HG03558 (cell line): Measurements from ENCODE around the gene DNAJB6.
"Not testable (repeated sequence)": the region's sequence is repeated elsewhere in the genome, so short reads cannot be mapped to it uniquely, and the experiment has no call there.

ENCODE experiments used
- ATAC-seq: cut with Tn5 transposase; IDR thresholded peaks from one replicate; pipeline ENCODE4 v1.9.1; 2021; ENCODE audit warnings: moderate number of reproducible peaks; ENCODE audit not compliant: unreplicated experiment; ENCODE audit errors: extremely low read depth

Gene DNAJB6

DNA sequence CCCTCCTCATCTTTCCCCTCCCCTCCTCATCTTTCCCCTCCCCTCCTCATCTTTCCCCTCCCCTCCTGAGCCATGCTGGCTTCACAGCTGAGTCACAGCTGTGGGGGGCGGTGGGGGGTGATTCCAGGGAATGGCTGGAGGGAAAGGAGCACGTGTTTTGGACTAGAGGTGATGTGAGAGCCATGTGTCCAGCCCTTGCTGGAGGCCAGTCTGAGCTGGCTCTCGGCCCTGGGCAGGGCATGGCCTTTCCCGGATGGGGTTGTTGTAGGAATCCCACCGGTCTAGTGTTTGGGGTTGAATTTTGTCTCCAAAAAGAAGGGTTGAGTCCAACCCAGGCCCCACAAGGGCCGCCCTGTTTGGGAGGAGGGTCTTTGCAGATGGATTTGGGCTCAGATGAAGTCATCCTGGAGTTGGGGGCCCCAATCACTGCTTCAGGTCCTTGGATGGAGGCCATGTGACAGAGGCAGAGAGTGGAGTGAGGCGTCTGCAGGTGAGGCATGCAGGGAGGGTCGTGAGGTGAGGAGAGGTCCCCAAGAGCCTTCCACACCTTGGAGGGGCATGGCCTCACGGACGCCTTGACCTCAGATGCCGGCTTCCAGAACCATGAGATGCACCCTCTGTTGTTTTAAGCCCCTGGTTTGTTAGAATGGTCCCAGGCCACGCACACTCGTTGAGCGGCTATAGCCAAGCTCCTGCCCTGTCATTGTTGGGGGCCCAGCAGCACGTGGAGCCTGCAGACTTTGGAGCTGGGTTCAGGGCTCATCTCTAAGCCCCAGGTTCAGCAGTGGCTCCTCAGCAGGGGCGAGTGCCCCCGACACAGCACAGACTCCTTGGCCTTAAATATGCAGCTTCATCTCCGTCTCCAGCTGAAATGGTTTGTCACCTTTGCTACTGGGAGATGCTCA lies 101.6 kb downstream of the DNAJB6 start:
- ATAC-seq = no peak

DNA sequence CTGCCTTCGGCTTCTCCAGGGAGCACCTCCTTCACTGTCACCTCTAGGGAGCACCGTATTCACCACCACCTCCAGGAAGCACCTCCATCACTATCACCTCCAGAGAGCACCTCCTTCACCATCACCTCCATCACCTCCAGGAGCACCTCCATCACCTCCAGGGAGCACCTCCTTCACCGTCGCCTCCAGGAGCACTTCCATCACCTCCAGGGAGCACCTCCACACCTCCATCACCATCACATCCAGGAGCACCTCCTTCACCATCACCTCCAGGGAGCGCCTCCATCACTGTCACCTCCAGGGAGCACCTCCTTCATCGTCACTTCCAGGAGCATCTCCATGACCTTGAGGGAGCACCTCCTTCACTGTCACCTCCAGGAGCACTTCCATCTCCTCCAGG lies 102.3 kb downstream of the DNAJB6 start:
- ATAC-seq = no peak

DNA sequence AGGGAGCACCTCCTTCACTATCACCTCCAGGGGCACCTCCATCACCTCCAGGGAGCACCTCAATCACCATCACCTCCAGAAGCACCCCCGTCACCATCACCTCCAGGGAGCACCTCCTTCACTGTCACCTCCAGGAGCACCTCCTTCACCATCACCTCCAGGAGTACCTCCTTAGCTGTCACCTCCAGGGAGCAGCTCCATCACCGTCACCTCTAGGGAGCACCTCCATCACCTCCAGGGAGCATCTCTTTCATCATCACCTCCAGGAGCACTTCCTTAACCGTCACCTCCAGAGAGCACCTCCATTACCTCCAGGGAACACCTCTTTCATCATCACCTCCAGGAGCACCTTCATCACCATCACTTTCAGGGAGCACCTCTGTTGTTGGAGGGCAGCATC lies 103.0 kb downstream of the DNAJB6 start:
- ATAC-seq = no peak

DNA sequence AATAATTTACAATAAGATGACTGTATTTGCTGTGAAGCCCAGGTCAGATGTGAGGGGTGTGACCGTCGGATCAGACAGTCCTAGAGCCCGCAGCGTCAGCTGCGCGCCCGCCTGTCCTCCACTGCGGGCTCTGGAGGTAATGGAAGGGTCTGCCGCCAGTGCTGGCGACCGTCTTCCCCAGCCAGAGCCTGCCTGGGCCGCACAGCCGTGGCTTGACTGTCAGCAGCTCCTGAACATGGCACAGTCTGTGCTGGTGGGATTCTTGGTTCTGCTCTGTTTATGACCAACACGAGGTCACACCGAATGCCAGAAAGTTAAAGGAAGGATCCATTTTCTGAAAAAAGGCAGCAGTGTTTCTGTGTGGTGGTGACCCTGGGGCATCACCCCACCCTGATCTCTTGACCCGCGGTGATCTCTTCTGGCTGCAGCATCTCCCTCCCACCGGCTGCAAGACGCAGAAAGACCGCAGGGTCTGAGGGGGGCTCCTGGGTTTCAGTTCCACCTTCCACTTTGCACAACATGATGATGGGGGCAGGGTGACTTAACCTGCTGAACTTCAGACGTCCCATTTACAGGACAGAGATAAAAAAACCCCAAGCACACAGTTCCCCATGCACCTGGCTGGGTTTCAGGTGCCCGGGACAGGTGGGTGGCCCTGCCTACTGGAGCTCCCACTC lies 103.7 kb downstream of the DNAJB6 start:
- no peak for ATAC-seq

DNA sequence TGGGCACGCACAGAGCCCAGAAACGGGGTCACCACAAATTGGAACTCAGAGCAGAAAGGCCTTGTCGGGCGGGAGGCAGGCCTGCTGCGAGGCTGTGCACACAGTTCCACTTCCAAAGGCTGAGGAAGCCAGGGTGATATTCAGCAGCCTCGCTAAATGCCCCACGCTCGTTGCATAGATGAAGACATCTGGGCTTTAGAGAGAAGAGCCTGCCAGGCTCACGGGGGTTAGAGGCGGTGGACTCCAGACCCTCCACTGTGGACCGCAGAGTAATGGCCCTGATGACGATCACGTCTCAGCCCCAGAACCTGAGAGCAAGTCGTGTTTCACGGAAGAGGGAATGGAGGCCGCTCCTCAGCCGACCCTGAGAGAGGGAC lies 104.2 kb downstream of the DNAJB6 start:
- ATAC-seq = no peak

DNA sequence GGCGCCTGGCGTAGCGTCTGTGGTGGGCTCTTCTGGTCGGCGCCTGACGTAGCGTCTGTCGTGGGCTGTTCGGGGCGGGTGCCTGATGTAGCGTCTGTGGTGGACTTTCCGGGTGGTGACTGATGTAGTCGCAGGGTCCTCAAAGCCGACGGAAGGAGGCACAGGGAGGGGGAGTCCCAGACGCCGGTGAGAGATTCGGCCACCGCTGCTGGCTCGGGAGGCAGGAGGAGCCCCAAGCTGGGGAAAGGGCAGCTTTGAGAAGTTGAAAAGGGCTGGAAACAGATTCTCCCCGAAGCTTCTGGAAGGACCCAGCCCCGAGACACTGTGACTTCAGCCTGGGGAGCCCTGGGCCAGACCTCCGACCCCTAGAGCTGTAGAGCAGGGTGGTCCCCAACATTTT lies 105.7 kb downstream of the DNAJB6 start:
- ATAC-seq = no peak

DNA sequence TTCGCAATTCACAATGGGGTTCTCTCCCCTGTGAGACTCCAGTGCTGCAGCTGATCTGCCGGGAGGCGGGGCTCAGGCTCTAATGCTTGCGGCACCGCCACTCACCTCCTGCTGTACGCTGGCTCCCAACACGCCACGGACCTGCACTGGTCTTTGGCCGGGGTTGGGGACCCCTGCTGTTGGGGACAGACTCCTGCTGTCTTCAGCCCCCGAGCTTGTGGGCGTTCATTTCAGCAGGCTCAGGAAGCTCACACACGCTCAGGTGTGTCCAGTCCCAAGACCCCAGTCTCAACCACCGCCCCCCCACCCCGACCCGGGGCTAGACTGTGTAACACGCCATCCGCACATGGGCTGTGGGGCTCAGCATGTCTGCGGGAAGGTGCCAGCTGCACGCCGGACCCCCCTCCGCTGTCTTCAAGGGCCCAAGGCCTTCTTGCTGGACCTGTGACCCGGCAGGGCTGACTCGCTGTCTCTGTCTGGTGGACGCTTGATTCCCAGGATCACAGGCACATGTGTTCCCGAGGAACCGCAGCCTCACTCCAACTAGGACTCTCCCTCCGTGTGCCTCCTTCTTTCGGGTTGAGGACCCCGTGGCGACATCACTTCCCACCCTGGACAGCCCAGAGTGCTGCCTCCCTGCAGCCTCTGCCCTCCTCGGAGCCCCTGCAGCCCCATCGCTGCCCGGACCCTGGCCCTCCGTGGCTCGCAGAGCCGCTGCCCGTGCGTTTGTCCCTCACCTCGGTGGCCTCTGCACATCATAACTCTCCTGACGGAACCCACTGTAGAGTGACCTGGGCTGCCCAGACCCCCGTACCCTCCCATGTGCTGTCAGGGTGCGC lies 106.4 kb downstream of the DNAJB6 start:
- no peak for ATAC-seq

DNA sequence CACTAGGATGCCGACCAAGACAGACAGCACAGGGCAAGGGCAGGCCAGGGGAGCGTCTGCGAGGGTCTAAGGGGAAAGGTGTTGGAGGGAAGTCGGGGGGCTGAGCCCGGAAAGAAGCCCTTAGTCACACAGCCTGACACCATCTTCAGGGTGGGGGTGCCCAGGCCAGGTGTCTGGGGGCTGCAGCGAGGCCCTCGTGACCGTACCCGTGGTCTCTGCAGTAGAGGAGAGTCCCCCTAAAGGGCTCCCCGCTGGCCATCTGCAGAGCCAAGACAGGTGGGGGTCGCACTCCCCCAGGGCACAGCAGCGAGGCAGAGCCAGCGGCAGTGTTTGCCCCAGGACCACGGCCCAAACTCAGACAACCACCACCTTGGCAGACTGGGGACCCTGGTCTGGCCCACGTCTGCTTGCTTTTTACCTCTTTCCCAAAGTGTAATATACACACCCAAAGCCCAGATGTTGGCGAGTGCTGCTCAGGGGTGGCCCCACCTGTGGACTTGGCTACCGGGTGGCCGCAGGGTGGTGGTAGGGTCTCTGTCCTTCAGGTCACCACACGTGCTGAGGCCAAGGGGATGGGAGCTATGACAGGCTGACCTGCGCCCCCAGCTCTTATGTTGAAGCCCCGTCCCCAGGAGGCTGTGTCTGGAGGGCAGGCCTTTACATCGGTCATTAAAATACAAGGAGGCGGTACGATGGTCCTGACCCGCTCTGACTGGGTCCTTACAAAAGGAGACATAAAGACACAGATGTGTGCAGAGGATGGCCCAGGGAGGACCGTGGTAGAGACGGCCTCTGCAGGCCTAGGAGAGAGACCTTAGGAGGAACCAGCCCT lies 107.4 kb downstream of the DNAJB6 start:
- no peak for ATAC-seq

DNA sequence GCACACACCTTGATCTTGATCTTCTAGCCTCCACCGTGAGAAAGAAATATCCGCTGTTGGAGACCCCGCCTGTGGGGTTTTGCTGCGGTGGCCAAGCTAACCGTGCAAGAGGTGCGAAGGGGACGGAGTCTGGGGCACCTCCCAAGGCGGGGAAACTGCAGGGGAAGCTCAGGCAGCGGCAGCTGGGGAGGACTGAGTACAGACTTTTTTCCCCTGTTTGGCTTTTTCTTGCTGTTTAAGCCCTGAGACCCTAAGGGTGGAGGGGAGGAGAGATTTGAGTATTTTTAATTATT lies 108.0 kb downstream of the DNAJB6 start:
- no peak for ATAC-seq

DNA sequence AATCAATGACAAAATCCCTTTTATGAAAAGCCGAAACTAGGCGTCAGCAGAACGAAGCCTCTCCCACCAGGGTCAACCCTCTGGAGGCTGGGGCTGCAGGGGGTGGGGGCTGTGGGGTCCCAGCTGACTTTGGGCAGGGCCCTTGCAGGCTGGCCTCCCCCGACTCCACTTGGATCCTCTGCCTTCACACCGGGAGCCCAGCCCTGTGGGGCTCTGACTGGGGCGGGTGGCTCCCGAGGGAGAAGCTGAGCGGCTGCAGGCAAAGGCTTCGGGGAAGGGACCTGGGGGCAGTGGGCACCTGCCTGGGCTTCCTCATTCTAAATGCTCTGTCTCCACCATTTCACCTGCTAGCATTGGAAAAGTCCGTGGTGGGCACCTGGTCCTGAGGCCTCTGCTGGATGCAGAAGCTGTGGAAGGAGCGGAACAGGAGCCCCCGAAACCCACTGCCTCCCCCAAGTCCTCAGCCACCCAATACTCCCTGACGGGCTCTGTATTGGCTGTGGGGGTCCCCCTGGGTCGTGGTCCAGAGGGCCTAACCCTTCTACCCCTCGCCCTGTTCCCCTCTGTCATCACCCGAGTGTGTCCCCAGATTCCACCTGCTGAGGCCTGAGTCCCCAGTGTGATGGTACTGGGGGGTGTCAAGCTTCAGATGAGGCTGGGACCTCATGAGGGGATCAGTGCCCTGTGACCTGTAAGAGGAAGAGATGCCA lies 108.6 kb downstream of the DNAJB6 start:
- ATAC-seq = no peak

DNA sequence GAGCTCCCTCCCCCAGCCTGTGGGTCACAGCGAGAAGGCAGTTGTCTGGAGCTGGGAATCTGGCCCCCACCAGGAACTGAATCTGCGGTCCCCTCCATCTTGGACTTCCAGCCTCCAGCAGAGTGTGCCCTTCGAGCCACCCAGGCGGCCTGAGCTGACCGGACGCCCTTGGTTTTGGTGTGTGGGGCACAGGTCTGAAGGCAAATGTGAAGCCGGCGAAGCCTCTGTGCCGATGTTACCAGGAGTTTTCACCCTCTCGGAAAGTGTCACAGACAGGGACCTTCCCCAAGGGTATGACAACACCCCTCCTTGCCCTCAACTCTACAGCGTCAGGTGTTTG lies 109.1 kb downstream of the DNAJB6 start:
- no peak for ATAC-seq

DNA sequence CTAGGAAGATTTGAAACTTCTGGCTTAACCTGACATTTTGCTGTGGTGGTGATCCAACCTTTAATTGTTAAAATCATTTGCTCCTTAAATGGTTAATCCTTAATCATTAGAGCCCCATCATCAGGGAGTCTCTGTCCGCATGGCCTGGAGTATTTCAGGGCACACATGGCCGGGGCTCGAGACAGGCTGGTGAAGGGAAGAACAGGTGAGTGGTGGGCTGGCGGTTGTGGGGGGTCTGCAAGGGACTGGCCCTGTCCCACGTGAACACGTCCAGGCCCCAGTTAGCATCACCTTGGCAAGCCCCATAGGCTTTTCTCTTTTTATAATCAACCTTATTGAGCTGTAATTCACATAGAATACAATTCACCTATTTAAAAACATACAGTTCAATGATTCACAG lies 109.5 kb downstream of the DNAJB6 start:
- ATAC-seq = no peak

DNA sequence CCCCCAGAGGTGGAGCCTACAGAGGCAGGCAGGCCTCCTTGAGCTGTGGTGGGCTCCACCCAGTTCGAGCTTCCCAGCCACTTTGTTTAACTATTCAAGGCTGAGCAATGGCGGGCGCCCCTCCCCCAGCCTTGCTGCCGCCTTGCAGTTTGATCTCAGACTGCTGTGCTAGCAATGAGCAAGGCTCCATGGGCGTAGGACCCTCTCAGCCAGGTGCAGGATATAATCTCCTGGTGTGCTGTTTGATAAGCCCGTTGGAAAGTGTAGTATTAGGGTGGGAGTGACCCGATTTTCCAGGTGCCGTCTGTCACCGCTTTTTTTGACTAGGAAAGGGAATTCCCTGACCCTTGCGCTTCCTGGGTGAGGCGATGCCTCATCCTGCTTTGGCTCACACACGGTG lies 117.2 kb downstream of the DNAJB6 start:
- ATAC-seq = not testable (repeated sequence)

DNA sequence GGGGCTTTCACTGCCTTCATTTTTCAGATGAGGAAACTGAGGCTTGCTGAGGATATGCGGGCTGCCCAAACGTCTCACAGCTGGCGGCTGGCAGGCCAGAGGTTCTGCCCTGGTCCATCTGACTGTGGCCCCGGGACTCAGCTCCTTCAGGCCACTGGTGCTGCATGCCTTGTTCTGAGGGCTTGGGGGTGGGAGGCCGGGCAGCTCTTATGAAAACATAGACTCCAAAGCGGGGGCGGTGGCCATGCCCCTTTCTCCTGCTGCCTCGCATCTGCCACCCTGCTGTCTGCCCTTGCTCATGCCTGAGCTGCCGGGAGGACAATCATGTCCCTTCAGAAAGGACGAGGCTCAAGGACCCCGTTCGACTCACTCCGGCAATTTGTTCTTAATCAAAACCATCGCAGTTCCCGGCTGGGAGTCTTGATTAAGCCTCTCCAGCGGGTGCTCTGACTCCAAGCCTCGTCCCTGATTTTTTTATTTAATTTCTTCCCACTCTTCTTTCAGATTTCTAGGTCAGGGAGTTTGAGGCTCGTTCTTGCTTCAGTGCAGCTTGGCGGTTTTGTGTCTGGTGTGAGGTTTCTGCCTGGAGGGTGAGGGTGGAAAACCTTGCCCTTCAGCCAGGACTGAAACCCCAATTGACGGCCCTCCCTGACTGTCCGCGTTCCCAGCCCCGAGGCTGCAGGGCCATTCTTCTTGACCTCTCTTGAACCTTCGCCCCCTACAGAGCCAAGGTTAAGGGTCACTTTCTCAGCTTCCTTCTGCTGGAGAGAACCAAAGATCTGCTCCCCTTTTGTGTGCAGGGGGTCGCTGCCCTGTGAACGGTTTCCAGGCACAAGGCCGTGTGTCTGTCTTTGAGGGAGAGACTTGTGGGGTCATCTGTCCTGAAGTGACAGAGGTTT lies 120.8 kb downstream of the DNAJB6 start:
- ATAC-seq = no peak

DNA sequence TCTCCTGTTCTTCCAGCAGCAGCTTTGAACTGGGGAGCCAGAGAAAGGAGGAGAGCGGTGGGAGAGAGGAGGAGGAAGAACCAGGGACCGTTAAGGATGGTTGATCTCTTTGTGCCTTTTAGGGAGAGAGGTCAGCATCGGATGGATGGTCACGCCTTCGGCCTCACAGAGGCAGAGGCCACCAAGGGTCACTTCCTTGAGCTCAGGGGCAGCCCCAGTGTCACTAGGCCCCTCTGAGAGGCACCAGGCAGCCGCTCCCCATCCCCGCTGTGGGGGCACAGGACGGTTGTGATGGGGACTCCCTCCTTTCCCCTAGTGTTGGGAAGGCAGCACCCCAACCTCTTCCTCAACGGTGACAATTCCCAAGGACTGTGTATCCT lies 121.4 kb downstream of the DNAJB6 start:
- ATAC-seq = no peak

DNA sequence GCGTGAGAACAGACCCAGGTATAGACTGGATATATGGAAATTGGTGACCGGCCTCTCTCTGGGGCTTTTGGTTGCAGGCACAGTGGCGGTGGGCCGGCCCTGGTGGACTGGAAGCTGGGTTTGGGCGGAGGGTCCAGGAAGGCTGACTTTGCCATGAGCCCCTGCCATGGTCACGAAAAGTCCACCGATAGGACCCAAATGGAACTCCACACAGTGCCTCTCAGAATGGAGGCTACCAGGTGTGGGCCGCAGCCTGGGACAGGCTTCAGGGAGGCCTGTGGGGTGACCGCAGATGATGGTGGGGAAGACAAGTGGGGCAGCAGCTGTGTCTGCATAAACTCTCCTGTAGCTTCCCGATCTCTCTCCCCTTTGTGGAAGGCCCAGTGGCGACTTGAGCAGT lies 123.2 kb downstream of the DNAJB6 start:
- ATAC-seq = no peak

DNA sequence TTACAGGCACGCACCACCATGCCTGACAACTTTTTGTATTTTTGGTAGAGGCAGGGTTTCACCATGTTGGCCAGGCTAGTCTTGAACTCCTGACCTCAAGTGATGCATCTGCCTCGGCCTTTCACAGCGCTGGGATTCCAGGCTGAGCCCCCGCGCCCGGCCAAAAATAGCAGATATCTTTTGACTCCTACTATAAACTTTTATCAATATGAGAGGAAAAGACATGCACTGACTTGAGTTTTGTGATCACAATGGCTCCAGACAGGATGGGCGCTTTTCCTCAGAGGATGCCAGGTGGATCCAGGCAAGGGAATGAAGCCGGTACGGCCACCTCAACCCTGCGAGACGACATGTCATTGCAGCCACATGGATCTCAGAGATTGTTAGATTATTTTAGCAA lies 123.9 kb downstream of the DNAJB6 start:
- ATAC-seq = no peak

DNA sequence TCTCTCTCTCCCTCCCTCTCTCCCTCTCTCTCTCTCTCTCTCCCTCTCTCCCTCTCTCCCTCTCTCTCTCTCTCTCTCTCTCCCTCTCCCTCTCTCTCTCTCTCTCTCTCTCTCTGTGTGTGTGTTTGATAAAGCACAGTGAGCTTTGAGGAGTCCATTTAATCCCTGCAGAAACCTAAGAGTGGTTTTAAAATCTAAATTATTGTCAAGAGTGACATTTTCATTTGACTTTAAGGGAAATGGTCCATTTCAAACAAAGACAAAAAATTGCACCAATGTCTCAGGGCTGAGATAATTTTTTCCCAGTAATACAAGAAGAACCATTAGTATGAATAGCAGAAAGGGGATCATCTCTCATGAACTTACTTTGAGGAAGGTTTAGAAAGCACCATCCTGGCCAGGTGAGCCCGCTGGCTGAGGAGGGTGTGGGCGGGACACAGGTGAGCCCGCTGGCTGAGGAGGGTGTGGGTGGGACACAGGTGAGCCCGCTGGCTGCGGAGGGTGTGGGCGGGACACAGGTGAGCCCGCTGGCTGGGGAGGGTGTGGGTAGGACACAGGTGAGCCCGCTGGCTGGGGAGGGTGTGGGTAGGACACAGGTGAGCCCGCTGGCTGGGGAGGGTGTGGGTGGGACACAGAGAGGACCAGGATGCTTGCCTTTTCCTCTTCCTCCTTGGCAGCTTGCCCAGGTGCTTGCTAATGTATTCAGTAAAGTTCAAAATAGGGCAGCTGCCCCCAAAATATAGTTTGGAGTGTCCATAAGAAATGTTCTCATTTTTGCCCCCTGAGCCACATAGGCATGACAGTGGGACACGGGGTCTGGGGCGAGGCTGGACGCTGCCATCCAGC lies 125.0 kb downstream of the DNAJB6 start:
- no peak for ATAC-seq
